ENCODE data around the gene ZNF202. TPM values are rescaled to one million over a fixed set of nuclear protein-coding genes. Genes with fewer than 3 reads are reported as not detected.

ZNF202 gene
- total and polyA plus RNA-seq, 2 experiments from 2014 or later, result 4.5 to 5.5 TPM

DNA sequence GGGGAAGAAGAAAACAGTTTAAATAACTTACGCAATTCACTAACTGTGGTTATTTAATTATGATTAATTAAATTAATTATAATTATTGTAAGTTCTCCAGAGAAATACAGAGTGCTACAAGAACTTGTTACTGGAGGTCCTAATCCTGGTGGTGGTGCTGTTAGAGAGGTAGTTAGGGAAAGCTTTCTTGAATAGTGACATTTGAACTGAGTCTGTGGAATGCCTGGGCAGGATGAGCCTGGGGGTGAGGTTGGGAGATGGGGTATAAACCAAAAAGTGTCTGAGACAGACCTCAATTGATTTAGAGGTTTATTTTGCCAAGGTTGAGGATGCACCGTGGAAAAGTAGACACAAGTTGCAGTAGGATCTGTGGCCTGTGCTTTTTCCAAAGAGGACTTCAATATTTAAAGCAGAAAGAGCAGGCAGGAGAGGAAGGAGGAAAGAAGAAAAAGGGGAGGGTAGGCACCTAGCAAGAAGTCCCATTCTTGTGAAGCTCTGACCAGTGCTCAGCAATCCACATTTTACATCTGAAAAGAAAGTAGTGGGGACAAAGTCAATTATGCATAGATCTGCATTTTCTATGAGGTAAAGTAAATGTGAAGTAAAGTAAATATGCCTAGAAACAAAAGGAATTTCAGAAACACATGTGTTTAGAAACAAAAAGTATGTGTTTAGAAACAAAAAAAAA is 4.4 kb upstream of the ZNF202 start:
- no peak overlapping the region for H3K9ac ChIP-seq
- in situ Hi-C loops (cut with MboI), result no loop called here
- DNase-seq, result no peak
- H3K36me3 ChIP-seq (ENCODE audit: low read depth), result no peaks in the 10 kb centered on the region
- H3K9me3 ChIP-seq (ENCODE audit: low read depth), result no peaks in the 10 kb centered on the region
- peaks cover 4% of the 10 kb centered on the region for H3K4me1 ChIP-seq (ENCODE audit: insufficient read depth)
- H3K4me3 ChIP-seq, result no peak overlapping the region
- no peak overlapping the region for H3K27ac ChIP-seq
- H3K9me2 ChIP-seq (ENCODE audit: insufficient read depth), result no peaks in the 10 kb centered on the region
- H4K20me1 ChIP-seq (ENCODE audit: insufficient read depth), result no peaks in the 10 kb centered on the region
- no peaks in the 10 kb centered on the region for H3F3A ChIP-seq (ENCODE audit: insufficient read depth)
- TF ChIP-seq EZH2phosphoT487 (IDR thresholded peaks at IDR 0.05; ENCODE audit: insufficient read depth, low read depth) (no peak), EZH2 (IDR thresholded peaks at IDR 0.05; ENCODE audit: insufficient read depth, poor library complexity, severe bottlenecking) (no peak)
- H3K79me2 ChIP-seq (ENCODE audit: insufficient read depth), result peaks cover 16% of the 10 kb centered on the region
- WGBS, 2 experiments (ENCODE audit: low coverage in 1 of 2, low lambda C conversion rate in 2 of 2, missing lambda C conversion rate in 2 of 2), result 42 to 44% methylated on average over 2 of the region's 2 CpGs
- no peak overlapping the region for H3K4me2 ChIP-seq (ENCODE audit: unreplicated experiment)
- H3K27me3 ChIP-seq (replicated peaks; ENCODE audit: insufficient read depth), result peaks cover 3% of the 10 kb centered on the region; the same call in 1 of the 2 replicates
- H2AFZ ChIP-seq, result no peak overlapping the region

DNA sequence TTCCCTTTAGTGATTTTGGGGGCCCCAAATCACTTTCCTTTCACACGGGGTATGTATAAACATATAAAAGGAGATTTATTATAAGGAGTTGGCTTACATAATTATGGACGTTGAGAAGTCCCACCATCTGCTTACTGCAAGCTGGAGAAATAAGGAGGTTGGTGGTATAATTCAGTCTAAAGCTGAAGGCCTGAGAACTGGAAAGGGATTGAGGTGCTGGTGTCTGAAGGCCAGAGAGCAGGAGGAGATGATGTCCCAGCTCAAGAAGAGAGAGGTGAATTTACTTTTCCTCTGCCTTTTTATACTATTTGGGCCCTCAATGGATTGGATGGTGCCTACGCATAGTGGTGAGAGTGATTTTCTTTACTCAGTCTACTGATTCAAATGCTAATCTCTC is 1.3 kb upstream of the ZNF202 start:
- no peaks in the 10 kb centered on the region for H3K36me3 ChIP-seq (ENCODE audit: low read depth)
- peak overlapping the region; percentile 100 for H2AFZ ChIP-seq
- H3K27me3 ChIP-seq (replicated peaks; ENCODE audit: insufficient read depth), result no peaks in the 10 kb centered on the region
- TF ChIP-seq EZH2phosphoT487 (IDR thresholded peaks at IDR 0.05; ENCODE audit: insufficient read depth, low read depth), result no peak
- TF ChIP-seq EZH2 (IDR thresholded peaks at IDR 0.05; ENCODE audit: insufficient read depth, poor library complexity, severe bottlenecking), result no peak
- H3K9ac ChIP-seq, result no peak overlapping the region
- H3K9me3 ChIP-seq (ENCODE audit: low read depth), result no peaks in the 10 kb centered on the region
- no peak overlapping the region for H3K27ac ChIP-seq
- H3F3A ChIP-seq (ENCODE audit: insufficient read depth), result no peaks in the 10 kb centered on the region
- peak overlapping the region; percentile 97; the same call in 1 of the 2 replicates for H3K4me3 ChIP-seq
- no peak for DNase-seq
- H3K4me2 ChIP-seq (ENCODE audit: unreplicated experiment), result peak overlapping the region; percentile 100
- H3K4me1 ChIP-seq (ENCODE audit: insufficient read depth), result peaks cover 19% of the 10 kb centered on the region
- peaks cover 47% of the 10 kb centered on the region for H3K79me2 ChIP-seq (ENCODE audit: insufficient read depth)
- 33 to 40% methylated on average over 3 of the region's 3 CpGs for WGBS, 2 experiments (ENCODE audit: low coverage in 1 of 2, low lambda C conversion rate in 2 of 2, missing lambda C conversion rate in 2 of 2)
- in situ Hi-C loops (cut with MboI), result no loop called here
- H3K9me2 ChIP-seq (ENCODE audit: insufficient read depth), result no peaks in the 10 kb centered on the region
- no peaks in the 10 kb centered on the region for H4K20me1 ChIP-seq (ENCODE audit: insufficient read depth)

DNA sequence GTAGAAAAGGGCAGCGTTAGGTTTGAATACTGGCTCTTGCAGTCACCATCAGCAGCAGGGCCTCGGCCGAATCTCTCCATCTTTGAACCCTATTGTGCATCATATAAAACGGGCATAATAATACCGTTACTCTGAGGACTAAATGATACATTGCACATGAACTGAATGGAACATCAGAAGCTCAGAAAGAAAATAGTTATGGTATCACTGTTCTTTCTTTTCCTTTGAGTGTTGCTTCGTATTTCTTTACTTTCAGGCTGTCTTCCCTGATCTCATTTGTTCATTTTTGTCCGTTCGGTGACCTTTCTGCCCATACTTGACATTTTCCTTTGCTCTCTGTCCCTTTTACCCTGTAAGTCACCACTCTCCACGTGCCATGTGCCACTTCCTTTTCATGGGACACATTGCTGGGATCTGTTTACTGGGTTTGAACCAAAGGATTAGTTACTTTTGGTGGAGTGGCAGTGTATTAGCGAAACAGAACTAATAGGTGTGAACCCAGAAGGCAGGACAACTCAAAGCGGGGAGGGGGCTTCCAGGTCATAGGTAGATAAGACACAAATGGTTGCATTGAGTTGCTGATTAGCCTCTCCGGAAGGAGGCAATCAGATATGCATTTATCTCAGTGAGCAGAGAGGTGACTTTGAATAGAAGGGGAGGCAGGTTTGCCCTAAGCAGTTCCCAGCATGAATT is 717 bp upstream of the ZNF202 start:
- peaks cover 53% of the 10 kb centered on the region for H3K79me2 ChIP-seq (ENCODE audit: insufficient read depth)
- H3K27me3 ChIP-seq (replicated peaks; ENCODE audit: insufficient read depth), result no peaks in the 10 kb centered on the region
- TF ChIP-seq EZH2phosphoT487 (IDR thresholded peaks at IDR 0.05; ENCODE audit: insufficient read depth, low read depth) (no peak), EZH2 (IDR thresholded peaks at IDR 0.05; ENCODE audit: insufficient read depth, poor library complexity, severe bottlenecking) (no peak)
- H2AFZ ChIP-seq, result peak overlapping the region; percentile 100
- H4K20me1 ChIP-seq (ENCODE audit: insufficient read depth), result no peaks in the 10 kb centered on the region
- H3K9ac ChIP-seq, result peak overlapping the region; percentile 94
- H3K4me2 ChIP-seq (ENCODE audit: unreplicated experiment), result peak overlapping the region; percentile 100
- peaks cover 19% of the 10 kb centered on the region for H3K4me1 ChIP-seq (ENCODE audit: insufficient read depth)
- no peaks in the 10 kb centered on the region for H3F3A ChIP-seq (ENCODE audit: insufficient read depth)
- peak overlapping the region; percentile 97 for H3K4me3 ChIP-seq
- no peaks in the 10 kb centered on the region for H3K9me3 ChIP-seq (ENCODE audit: low read depth)
- peak; percentile 43 for DNase-seq
- WGBS, 2 experiments (ENCODE audit: low coverage in 1 of 2, low lambda C conversion rate in 2 of 2, missing lambda C conversion rate in 2 of 2), result 12 to 14% methylated on average over 12 of the region's 12 CpGs
- no peaks in the 10 kb centered on the region for H3K9me2 ChIP-seq (ENCODE audit: insufficient read depth)
- in situ Hi-C loops (cut with MboI), result no loop called here
- no peaks in the 10 kb centered on the region for H3K36me3 ChIP-seq (ENCODE audit: low read depth)
- peak overlapping the region; percentile 58 for H3K27ac ChIP-seq

DNA sequence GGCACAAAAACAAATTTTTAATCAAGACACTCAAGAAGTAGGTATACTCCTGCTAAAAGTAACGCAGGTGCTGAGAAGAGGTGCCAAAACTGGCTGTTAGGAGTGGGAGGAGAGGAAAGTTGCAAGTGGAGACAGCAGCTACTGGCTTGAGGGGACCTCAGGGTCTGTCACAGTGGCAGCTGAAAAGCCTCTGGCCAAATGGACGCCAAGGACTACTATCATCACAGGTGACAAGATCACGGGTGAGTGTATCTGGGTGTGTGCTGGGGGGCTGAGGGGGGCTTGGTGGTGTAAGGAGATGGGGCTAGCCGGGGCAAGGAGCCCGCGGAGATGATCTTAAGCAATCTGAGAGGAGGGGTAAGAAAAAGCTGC is 687 bp downstream of the ZNF202 start:
- DNase-seq, result peak; percentile 43

More for the DNA sequence above, 687 bp downstream of the ZNF202 start:
- peak overlapping the region; percentile 58; the same call in 1 of the 2 replicates for H3K27ac ChIP-seq
- H3K36me3 ChIP-seq (ENCODE audit: low read depth), result no peaks in the 10 kb centered on the region
- H3K9me3 ChIP-seq (ENCODE audit: low read depth), result no peaks in the 10 kb centered on the region
- H3K9me2 ChIP-seq (ENCODE audit: insufficient read depth), result no peaks in the 10 kb centered on the region
- H3K79me2 ChIP-seq (ENCODE audit: insufficient read depth), result peaks cover 67% of the 10 kb centered on the region
- no peaks in the 10 kb centered on the region for H4K20me1 ChIP-seq (ENCODE audit: insufficient read depth)
- peak overlapping the region; percentile 100 for H3K4me2 ChIP-seq (ENCODE audit: unreplicated experiment)
- 1 to 4% methylated on average over 6 of the region's 6 CpGs for WGBS, 2 experiments (ENCODE audit: low coverage in 1 of 2, low lambda C conversion rate in 2 of 2, missing lambda C conversion rate in 2 of 2)
- no peaks in the 10 kb centered on the region for H3K27me3 ChIP-seq (replicated peaks; ENCODE audit: insufficient read depth)
- H3F3A ChIP-seq (ENCODE audit: insufficient read depth), result no peaks in the 10 kb centered on the region
- peak overlapping the region; percentile 94 for H3K9ac ChIP-seq
- H2AFZ ChIP-seq, result peak overlapping the region; percentile 100
- peak overlapping the region; percentile 97 for H3K4me3 ChIP-seq
- in situ Hi-C loops (cut with MboI), result no loop called here
- H3K4me1 ChIP-seq (ENCODE audit: insufficient read depth), result peaks cover 19% of the 10 kb centered on the region
- TF ChIP-seq EZH2phosphoT487 (IDR thresholded peaks at IDR 0.05; ENCODE audit: insufficient read depth, low read depth) (no peak), EZH2 (IDR thresholded peaks at IDR 0.05; ENCODE audit: insufficient read depth, poor library complexity, severe bottlenecking) (no peak)
